ENCODE results near the gene MXI1.
"Not testable (repeated sequence)": the region's sequence is repeated elsewhere in the genome, so short reads cannot be mapped to it uniquely, and the experiment has no call there.

- not testable (repeated sequence) for TF ChIP-seq EZH2 (IDR thresholded peaks at IDR 0.05); POLR2AphosphoS5 (IDR thresholded peaks at IDR 0.05; ENCODE audit: borderline replicate concordance, low read depth, low read length); FOXP2 (optimal IDR thresholded peaks at IDR 0.05; ENCODE audit: control extremely low read depth, extremely low read length, insufficient read depth)
These were observed 44.0 kb downstream of the MXI1 start for GRCh38 chr10:110251392-110251791.

Data from SK-N-MC (cell line).